Trophoblast cell (in vitro differentiated cells and primary cell): ENCODE results near the gene PPIB.

Experiments used
- DNase-seq, 2 donors: peaks; one replicate each; pipeline ENCODE4 v3.0.0-alpha.2; 2016
- H2AFZ ChIP-seq: 2 replicates; pipeline ENCODE4 v1.6.1; 2013; ENCODE audit warnings: low read length, moderate library complexity, mild to moderate bottlenecking; ENCODE audit not compliant: insufficient read depth, poor library complexity
- H2AK5ac ChIP-seq: 2 replicates; pipeline ENCODE4 v1.6.1; 2013; ENCODE audit warnings: mild to moderate bottlenecking, low read length
- H2BK120ac ChIP-seq: 2 replicates; pipeline ENCODE4 v1.6.1; 2013; ENCODE audit warnings: low read length, mild to moderate bottlenecking, moderate library complexity; ENCODE audit not compliant: insufficient read depth, poor library complexity
- H2BK12ac ChIP-seq: 2 replicates; pipeline ENCODE4 v1.6.1; 2013; ENCODE audit warnings: mild to moderate bottlenecking, low read length, moderate library complexity
- H2BK5ac ChIP-seq: 2 replicates; pipeline ENCODE4 v1.6.1; 2013; ENCODE audit warnings: low read length, low read depth, moderate library complexity, mild to moderate bottlenecking; ENCODE audit not compliant: poor library complexity
- H3K14ac ChIP-seq: 2 replicates; pipeline ENCODE4 v1.6.1; 2013; ENCODE audit warnings: mild to moderate bottlenecking, low read length
- H3K18ac ChIP-seq: 2 replicates; pipeline ENCODE4 v1.6.1; 2013; ENCODE audit warnings: mild to moderate bottlenecking, low read length
- H3K23ac ChIP-seq: 2 replicates; pipeline ENCODE4 v1.6.1; 2013; ENCODE audit warnings: low read length
- H3K27ac ChIP-seq: 2 replicates; pipeline ENCODE4 v1.5.1; 2013; ENCODE audit warnings: low read depth, mild to moderate bottlenecking, inconsistent platforms, low read length, moderate library complexity
- H3K27me3 ChIP-seq: 2 replicates; pipeline ENCODE4 v1.6.1; 2013; ENCODE audit warnings: inconsistent platforms, mild to moderate bottlenecking, low read length, moderate library complexity; ENCODE audit not compliant: insufficient read depth
- H3K36me3 ChIP-seq, 2 experiments: 1 replicate in 1 of 2; 2 replicates in 1 of 2; pipeline ENCODE4 v1.6.1; 2013; ENCODE audit warnings: low read length in 2 of 2, mild to moderate bottlenecking in 2 of 2, moderate library complexity in 1 of 2; ENCODE audit not compliant: insufficient read depth in 2 of 2, control insufficient read depth in 1 of 2
- H3K4ac ChIP-seq: 2 replicates; pipeline ENCODE4 v1.6.1; 2013; ENCODE audit warnings: low read depth, mild to moderate bottlenecking, low read length, moderate library complexity
- H3K4me1 ChIP-seq, 2 experiments: 1 replicate in 1 of 2; 2 replicates in 1 of 2; pipeline ENCODE4 v1.6.1; 2013; ENCODE audit warnings: low read length in 2 of 2, mild to moderate bottlenecking in 2 of 2, moderate library complexity in 1 of 2; ENCODE audit not compliant: insufficient read depth in 2 of 2, control insufficient read depth in 1 of 2
- H3K4me2 ChIP-seq: 2 replicates; pipeline ENCODE4 v1.6.1; 2013; ENCODE audit warnings: inconsistent platforms, mild to moderate bottlenecking, low read length, moderate library complexity
- H3K4me3 ChIP-seq: 2 replicates; pipeline ENCODE4 v1.5.1; 2013; ENCODE audit warnings: mild to moderate bottlenecking, low read depth, low read length, inconsistent platforms
- H3K79me1 ChIP-seq: one replicate; pipeline ENCODE4 v1.6.1; 2013; ENCODE audit warnings: low read length
- H3K79me2 ChIP-seq: 2 replicates; pipeline ENCODE4 v1.6.1; 2013; ENCODE audit warnings: low read length, mild to moderate bottlenecking; ENCODE audit not compliant: control insufficient read depth, insufficient read depth, poor library complexity
- H3K9ac ChIP-seq: 2 replicates; pipeline ENCODE4 v1.6.1; 2013; ENCODE audit warnings: mild to moderate bottlenecking, low read length
- H3K9me3 ChIP-seq: 2 replicates; pipeline ENCODE4 v1.6.1; 2013; ENCODE audit warnings: low read depth, mild to moderate bottlenecking, control low read depth, inconsistent platforms, low read length; ENCODE audit not compliant: insufficient read depth
- H4K12ac ChIP-seq: 2 replicates; pipeline ENCODE4 v1.6.1; 2013; ENCODE audit warnings: low read depth, mild to moderate bottlenecking, low read length, moderate library complexity
- H4K8ac ChIP-seq: 2 replicates; pipeline ENCODE4 v1.6.1; 2013; ENCODE audit warnings: low read depth, mild to moderate bottlenecking, low read length, moderate library complexity
- H4K91ac ChIP-seq: one replicate; pipeline ENCODE4 v1.6.1; 2013; ENCODE audit warnings: low read depth, mild to moderate bottlenecking, low read length, moderate library complexity
- WGBS: extraction: QIAGEN DNeasy Blood & Tissue Kit; methylation state at CpG from one replicate; pipeline ENCODE4 v1.1.7; 2013; ENCODE audit warnings: missing lambda C conversion rate; ENCODE audit not compliant: insufficient read length, insufficient coverage; ENCODE audit errors: extremely low coverage; 5-methylcytosine and 5-hydroxymethylcytosine counted together

The PPIB gene

DNA sequence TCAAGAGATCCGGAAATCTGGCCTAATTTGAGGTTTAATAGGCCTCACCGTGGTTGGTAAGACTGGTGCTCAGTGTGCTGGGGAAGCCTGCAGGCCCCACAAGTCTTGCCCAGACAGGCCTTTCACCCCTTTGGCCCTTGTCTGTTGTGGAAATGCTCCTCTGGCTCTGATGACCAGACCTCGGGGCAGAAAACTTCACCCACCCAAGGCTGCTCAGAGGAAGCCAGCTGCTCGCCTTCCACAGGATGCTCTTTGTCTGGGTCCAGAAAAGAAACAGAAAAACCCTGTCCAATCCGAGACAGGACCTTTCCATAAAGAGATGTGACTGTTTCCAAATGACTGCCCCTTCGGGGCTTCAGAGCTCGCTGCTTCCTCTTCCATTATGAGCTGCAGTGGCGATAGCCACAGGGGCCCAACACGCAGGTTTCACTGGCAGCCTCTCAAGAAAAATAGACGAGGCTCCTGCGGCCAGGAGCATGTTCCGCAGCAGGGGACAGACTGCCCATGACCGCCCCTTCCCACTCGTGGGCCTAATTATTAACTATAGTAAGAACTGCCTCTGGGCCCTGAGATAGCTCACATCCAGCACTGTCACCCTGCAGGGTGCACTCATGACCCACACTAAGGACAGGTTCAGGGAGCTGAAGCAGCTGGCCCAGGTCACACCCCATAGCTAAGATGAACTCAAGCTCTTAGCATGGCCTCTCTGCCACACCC lies 18.1 kb downstream of the PPIB start:
- H3K4me1 ChIP-seq = no peaks in the 10 kb centered on the region
- H3K79me2 ChIP-seq = no peaks in the 10 kb centered on the region
- H3K14ac ChIP-seq = no peak overlapping the region
- H3K4me3 ChIP-seq = no peak overlapping the region
- peaks cover 18 to 21% of the 10 kb centered on the region in 2 experiments for H3K36me3 ChIP-seq
- no peak overlapping the region for H3K4ac ChIP-seq
- no peak for DNase-seq
- no peak overlapping the region for H3K27ac ChIP-seq
- no peak overlapping the region for H4K8ac ChIP-seq
- H3K4me2 ChIP-seq = no peak overlapping the region
- H4K12ac ChIP-seq = no peak overlapping the region
- no peak overlapping the region for H2AFZ ChIP-seq
- no peak overlapping the region for H2BK5ac ChIP-seq
- H3K9me3 ChIP-seq = no peaks in the 10 kb centered on the region
- H3K27me3 ChIP-seq = no peaks in the 10 kb centered on the region
- no peak overlapping the region for H2AK5ac ChIP-seq
- no peak overlapping the region for H3K9ac ChIP-seq
- no peak overlapping the region for H3K18ac ChIP-seq
- H2BK120ac ChIP-seq = no peak overlapping the region
- no peak overlapping the region for H2BK12ac ChIP-seq
- WGBS = no CpG with 5 or more reads among the region's 14 CpGs
- no peak overlapping the region for H4K91ac ChIP-seq
- no peak overlapping the region for H3K23ac ChIP-seq
- H3K79me1 ChIP-seq = no peaks in the 10 kb centered on the region

DNA sequence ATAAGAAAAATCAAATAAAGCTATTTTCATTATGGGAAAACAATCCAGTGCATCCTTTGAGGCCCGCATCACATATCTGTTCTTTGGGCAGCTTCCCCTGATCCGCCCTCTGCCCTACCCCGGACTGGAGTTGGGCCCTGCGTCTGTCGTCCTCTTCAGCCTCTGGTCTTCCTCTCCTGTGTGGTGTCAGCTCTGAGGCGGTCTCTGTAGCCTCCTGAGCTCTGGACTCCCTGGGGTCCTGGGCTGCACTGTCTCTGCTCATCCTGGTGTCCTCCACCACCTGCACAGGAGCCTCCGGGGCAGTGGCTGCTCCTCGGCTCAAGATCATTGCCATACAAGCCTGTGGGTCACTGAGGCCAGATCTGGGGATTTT lies 18.6 kb downstream of the PPIB start:
- H2BK12ac ChIP-seq = no peak overlapping the region
- H3K79me1 ChIP-seq = no peaks in the 10 kb centered on the region
- no peak overlapping the region for H3K9ac ChIP-seq
- no peak overlapping the region for H4K91ac ChIP-seq
- H4K12ac ChIP-seq = no peak overlapping the region
- no peak overlapping the region for H3K4ac ChIP-seq
- no peak overlapping the region for H4K8ac ChIP-seq
- H2AFZ ChIP-seq = no peak overlapping the region
- H3K36me3 ChIP-seq = peaks cover 18 to 21% of the 10 kb centered on the region in 2 experiments
- H3K23ac ChIP-seq = no peak overlapping the region
- H3K4me2 ChIP-seq = no peak overlapping the region
- H3K27ac ChIP-seq = no peak overlapping the region
- H2BK5ac ChIP-seq = no peak overlapping the region
- no peaks in the 10 kb centered on the region for H3K4me1 ChIP-seq
- no peak overlapping the region for H2AK5ac ChIP-seq
- H2BK120ac ChIP-seq = no peak overlapping the region
- no peak overlapping the region for H3K4me3 ChIP-seq
- WGBS = no CpG with 5 or more reads among the region's 8 CpGs
- H3K27me3 ChIP-seq = no peaks in the 10 kb centered on the region
- H3K79me2 ChIP-seq = no peaks in the 10 kb centered on the region
- no peak overlapping the region for H3K18ac ChIP-seq
- no peak for DNase-seq
- no peak overlapping the region for H3K14ac ChIP-seq
- H3K9me3 ChIP-seq = no peaks in the 10 kb centered on the region

DNA sequence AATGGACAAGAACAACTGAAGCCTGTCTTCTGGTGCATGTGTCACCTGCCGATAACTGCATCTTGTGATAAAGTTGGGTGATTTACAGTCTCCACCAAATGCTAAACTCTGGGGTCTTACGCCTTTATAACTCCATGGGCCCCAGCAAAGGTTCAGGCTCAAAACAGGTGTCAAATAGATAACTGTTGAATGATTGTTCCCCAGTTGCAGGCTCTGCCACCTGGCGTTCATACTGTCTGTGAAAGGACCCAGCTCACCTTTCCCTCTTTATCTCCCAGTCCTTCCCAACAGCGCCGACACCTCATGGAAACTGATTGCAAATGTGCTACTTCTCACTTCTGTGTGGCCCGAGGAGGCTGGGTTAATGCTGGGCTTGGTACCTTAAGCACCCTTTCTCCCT lies 19.5 kb downstream of the PPIB start:
- Histone ChIP-seq H3K9ac (no peak overlapping the region), H4K12ac (no peak overlapping the region), H3K4me1 (no peaks in the 10 kb centered on the region), H3K4me2 (no peak overlapping the region), H3K36me3 (peaks cover 23% of the 10 kb centered on the region in 2 experiments), H2BK5ac (no peak overlapping the region), H3K27me3 (no peaks in the 10 kb centered on the region), H3K27ac (no peak overlapping the region), H3K4ac (no peak overlapping the region), H3K23ac (no peak overlapping the region), H4K8ac (no peak overlapping the region), H4K91ac (no peak overlapping the region), H3K9me3 (no peaks in the 10 kb centered on the region), H3K18ac (no peak overlapping the region), H3K79me2 (no peaks in the 10 kb centered on the region), H2BK12ac (no peak overlapping the region), H3K14ac (no peak overlapping the region), H3K79me1 (no peaks in the 10 kb centered on the region), H2AFZ (no peak overlapping the region), H3K4me3 (no peak overlapping the region), H2AK5ac (no peak overlapping the region), H2BK120ac (no peak overlapping the region)
- DNase-seq = no peak
- no CpG with 5 or more reads among the region's 6 CpGs for whole genome bisulfite sequencing

DNA sequence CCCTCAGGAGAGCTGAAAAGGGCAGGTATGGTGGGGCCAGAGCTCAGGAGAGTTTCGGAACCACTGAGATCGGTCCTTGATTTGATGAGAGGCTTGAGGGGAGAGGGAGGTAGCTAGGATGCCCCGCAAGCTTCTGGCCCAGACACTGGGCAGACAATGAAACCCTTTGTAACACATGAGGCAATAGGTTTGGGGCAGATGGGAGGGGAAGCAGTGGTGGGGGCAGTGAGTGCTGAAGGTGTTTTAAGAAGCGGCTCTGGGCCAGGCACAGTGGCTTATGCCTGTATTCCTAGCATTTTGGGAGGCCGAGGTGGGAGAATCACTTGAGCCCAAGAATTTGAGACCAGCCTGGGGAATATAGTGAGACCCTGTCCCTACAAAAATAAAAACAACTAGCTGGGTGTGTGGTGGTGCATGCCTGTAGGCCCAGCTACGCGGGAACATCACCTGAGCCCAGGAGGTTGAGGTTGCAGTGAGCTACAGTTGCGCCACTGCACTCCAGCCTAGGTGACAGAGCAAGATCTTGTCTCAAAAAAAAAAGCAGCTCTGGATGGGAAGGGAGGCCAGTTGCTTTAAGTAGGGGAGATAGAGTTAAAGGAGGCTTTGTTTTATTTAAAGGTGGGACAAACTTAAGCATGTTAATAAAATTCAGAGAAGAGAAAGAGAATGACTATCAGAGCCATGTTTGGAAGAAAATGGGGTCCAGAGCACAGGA lies 20.9 kb downstream of the PPIB start:
- H2AFZ ChIP-seq = no peak overlapping the region
- no peak overlapping the region for H2BK120ac ChIP-seq
- WGBS = no CpG with 5 or more reads among the region's 8 CpGs
- no peak overlapping the region for H3K14ac ChIP-seq
- H3K27ac ChIP-seq = no peak overlapping the region
- no peak overlapping the region for H3K23ac ChIP-seq
- no peak overlapping the region for H3K4me2 ChIP-seq
- no peak overlapping the region for H2AK5ac ChIP-seq
- no peak overlapping the region for H4K8ac ChIP-seq
- H3K4me3 ChIP-seq = no peak overlapping the region
- peaks cover 29 to 31% of the 10 kb centered on the region in 2 experiments for H3K36me3 ChIP-seq
- H3K79me2 ChIP-seq = no peaks in the 10 kb centered on the region
- H4K91ac ChIP-seq = no peak overlapping the region
- no peak for DNase-seq
- H2BK5ac ChIP-seq = no peak overlapping the region
- no peaks in the 10 kb centered on the region for H3K4me1 ChIP-seq
- no peaks in the 10 kb centered on the region for H3K79me1 ChIP-seq
- H3K4ac ChIP-seq = no peak overlapping the region
- H4K12ac ChIP-seq = no peak overlapping the region
- no peak overlapping the region for H3K18ac ChIP-seq
- no peak overlapping the region for H3K9ac ChIP-seq
- H3K27me3 ChIP-seq = no peaks in the 10 kb centered on the region
- H2BK12ac ChIP-seq = no peak overlapping the region
- no peaks in the 10 kb centered on the region for H3K9me3 ChIP-seq
